HepG2 (cell line): ENCODE data around the gene COASY.

Experiments
- KLF9 ChIP-seq: IDR thresholded peaks from 2 replicates; pipeline ENCODE4 v1.6.1; 2016; ENCODE audit warnings: low read depth
- ZFP36 ChIP-seq: fragments of 150-350 bp; IDR thresholded peaks from 2 replicates; pipeline ENCODE4 v1.6.1; 2018; ENCODE audit warnings: borderline replicate concordance, low read length, low read depth; ENCODE audit not compliant: partially characterized antibody
- TF ChIP-seq, protein P1 (sequence below): IDR thresholded peaks from 2 replicates; pipeline ENCODE4 v1.6.1; 2016; ENCODE audit warnings: low read depth, missing genetic modification reagents, missing compliant biosample characterization

DNA sequence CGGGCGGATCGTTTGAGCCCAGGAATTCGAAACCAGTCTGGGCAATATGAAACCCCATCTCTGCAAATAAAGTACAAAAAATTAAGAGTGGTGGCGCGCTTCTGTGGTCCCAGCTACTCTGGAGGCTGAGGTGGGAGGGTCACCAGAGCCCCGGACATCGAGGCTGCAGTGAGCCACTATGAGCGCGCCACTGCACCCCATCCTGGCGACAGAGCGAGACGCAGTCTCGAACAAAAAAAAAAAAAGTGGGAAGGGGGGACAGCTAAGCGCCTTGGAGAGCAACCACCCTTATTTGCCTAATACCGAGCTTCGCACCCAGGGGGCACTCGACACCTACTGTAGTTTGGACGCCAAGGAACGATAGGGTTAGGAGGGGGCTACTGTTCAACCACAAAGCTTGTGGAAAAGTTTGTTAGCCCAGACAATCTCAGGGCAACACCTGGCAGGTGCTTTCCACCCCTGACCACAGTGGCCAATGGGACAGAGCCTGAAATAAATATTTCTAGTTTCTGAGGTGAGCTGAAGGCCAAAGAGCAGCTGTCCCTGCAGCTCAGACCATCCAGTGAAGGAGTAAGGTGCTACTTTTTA is 16.4 kb downstream of the COASY start:
- 0 out of 2 replicates have a peak, but pooled peaks have one; percentile 1 for TF ChIP-seq KLF9
- TF ChIP-seq ZFP36 = no peak
- TF ChIP-seq, protein P1, sequence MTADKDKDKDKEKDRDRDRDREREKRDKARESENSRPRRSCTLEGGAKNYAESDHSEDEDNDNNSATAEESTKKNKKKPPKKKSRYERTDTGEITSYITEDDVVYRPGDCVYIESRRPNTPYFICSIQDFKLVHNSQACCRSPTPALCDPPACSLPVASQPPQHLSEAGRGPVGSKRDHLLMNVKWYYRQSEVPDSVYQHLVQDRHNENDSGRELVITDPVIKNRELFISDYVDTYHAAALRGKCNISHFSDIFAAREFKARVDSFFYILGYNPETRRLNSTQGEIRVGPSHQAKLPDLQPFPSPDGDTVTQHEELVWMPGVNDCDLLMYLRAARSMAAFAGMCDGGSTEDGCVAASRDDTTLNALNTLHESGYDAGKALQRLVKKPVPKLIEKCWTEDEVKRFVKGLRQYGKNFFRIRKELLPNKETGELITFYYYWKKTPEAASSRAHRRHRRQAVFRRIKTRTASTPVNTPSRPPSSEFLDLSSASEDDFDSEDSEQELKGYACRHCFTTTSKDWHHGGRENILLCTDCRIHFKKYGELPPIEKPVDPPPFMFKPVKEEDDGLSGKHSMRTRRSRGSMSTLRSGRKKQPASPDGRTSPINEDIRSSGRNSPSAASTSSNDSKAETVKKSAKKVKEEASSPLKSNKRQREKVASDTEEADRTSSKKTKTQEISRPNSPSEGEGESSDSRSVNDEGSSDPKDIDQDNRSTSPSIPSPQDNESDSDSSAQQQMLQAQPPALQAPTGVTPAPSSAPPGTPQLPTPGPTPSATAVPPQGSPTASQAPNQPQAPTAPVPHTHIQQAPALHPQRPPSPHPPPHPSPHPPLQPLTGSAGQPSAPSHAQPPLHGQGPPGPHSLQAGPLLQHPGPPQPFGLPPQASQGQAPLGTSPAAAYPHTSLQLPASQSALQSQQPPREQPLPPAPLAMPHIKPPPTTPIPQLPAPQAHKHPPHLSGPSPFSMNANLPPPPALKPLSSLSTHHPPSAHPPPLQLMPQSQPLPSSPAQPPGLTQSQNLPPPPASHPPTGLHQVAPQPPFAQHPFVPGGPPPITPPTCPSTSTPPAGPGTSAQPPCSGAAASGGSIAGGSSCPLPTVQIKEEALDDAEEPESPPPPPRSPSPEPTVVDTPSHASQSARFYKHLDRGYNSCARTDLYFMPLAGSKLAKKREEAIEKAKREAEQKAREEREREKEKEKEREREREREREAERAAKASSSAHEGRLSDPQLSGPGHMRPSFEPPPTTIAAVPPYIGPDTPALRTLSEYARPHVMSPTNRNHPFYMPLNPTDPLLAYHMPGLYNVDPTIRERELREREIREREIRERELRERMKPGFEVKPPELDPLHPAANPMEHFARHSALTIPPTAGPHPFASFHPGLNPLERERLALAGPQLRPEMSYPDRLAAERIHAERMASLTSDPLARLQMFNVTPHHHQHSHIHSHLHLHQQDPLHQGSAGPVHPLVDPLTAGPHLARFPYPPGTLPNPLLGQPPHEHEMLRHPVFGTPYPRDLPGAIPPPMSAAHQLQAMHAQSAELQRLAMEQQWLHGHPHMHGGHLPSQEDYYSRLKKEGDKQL (CRISPR knock-in tag) = no peak
